GM19324 (cell line): ENCODE measurements around the gene DERA.
"Not testable (repeated sequence)": the region's sequence is repeated elsewhere in the genome, so short reads cannot be mapped to it uniquely, and the experiment has no call there.

Experiments
- ATAC-seq: cut with Tn5 transposase; IDR thresholded peaks from one replicate; pipeline ENCODE4 v1.9.1; 2021; ENCODE audit warnings: mild to moderate bottlenecking, moderate library complexity; ENCODE audit not compliant: unreplicated experiment, low FRiP score

DERA gene

GRCh38 chr12:15899282-15899870 lies 11.8 kb upstream of the DERA start:
- no peak for ATAC-seq

GRCh38 chr12:15904378-15904920 lies 6.7 kb upstream of the DERA start:
- ATAC-seq = no peak

GRCh38 chr12:15910468-15910863 lies 666 bp upstream of the DERA start:
- no peak for ATAC-seq

- ATAC-seq = not testable (repeated sequence)
These were observed 799 bp downstream of the DERA start for GRCh38 chr12:15911931-15912330.

GRCh38 chr12:15914131-15914530 lies 3.0 kb downstream of the DERA start:
- not testable (repeated sequence) for ATAC-seq

- no peak for ATAC-seq
These were observed 6.9 kb downstream of the DERA start for GRCh38 chr12:15918066-15918465.

- no peak for ATAC-seq
These were observed 8.3 kb downstream of the DERA start for GRCh38 chr12:15919418-15919817.

GRCh38 chr12:15924956-15925355 lies 13.8 kb downstream of the DERA start:
- no peak for ATAC-seq

GRCh38 chr12:15928346-15928745 lies 17.2 kb downstream of the DERA start:
- no peak for ATAC-seq

- ATAC-seq = no peak
These were observed 17.9 kb downstream of the DERA start for GRCh38 chr12:15928870-15929571.

- no peak for ATAC-seq
These were observed 20.5 kb downstream of the DERA start for GRCh38 chr12:15931590-15932053.

- ATAC-seq = no peak
These were observed 21.2 kb downstream of the DERA start for GRCh38 chr12:15932327-15932726.

GRCh38 chr12:15932971-15933370 lies 21.8 kb downstream of the DERA start:
- no peak for ATAC-seq

GRCh38 chr12:15933751-15934150 lies 22.6 kb downstream of the DERA start:
- no peak for ATAC-seq

- ATAC-seq = no peak
These were observed 25.6 kb downstream of the DERA start for GRCh38 chr12:15936751-15937150.

GRCh38 chr12:15937902-15938301 lies 26.8 kb downstream of the DERA start:
- ATAC-seq = no peak

- ATAC-seq = no peak
These were observed 28.0 kb downstream of the DERA start for GRCh38 chr12:15939111-15939510.

GRCh38 chr12:15942475-15942874 lies 31.3 kb downstream of the DERA start:
- no peak for ATAC-seq

GRCh38 chr12:15943519-15943918 lies 32.4 kb downstream of the DERA start:
- ATAC-seq = not testable (repeated sequence)

- ATAC-seq = not testable (repeated sequence)
These were observed 37.3 kb downstream of the DERA start for GRCh38 chr12:15948461-15948860.

GRCh38 chr12:15955281-15955680 lies 44.1 kb downstream of the DERA start:
- no peak for ATAC-seq

GRCh38 chr12:15956010-15956409 lies 44.9 kb downstream of the DERA start:
- ATAC-seq = no peak
